ENCODE results near the gene CGNL1. TPM values are rescaled to one million over a fixed set of nuclear protein-coding genes. Genes with fewer than 3 reads are reported as not detected.
A peak's percentile ranks its signal among the peaks of the same experiment; 100 is the strongest.

The CGNL1 gene
- total RNA-seq, 2 donors from 2014 or later, result 82.6 to 98.0 TPM

DNA sequence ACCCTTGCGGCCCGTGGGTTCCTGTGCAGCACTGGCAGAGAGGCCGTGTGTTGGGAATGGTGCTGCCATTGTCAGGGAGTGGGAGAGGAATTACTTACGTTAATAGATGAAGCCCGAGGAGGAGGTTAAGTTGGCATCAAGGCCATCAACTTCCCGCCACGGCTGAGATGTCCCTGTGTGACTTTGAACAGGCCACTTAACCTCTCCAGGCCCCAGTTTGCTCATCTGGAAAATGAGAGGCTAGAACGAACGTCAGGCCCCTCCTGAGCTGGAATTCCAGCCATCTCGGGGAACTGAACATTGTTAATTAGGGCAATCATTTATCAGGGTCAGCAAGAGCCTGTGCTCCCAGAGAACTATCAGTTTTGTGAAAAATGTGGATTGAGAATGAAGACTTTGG lies 124.0 kb downstream of the CGNL1 start:
- Mint-ChIP-seq H3K4me1 (peaks cover 85% of the 10 kb centered on the region), H3K27me3 (ENCODE audit: insufficient read depth) (no peaks in the 10 kb centered on the region), H3K27ac (peak overlapping the region; percentile 85), H3K9me3 (no peaks in the 10 kb centered on the region), H3K36me3 (ENCODE audit: low read depth) (peaks cover 15% of the 10 kb centered on the region), H3K4me3 (no peak overlapping the region)
- Histone ChIP-seq H3K9me3 (ENCODE audit: control insufficient read depth, low read length) (no peaks in the 10 kb centered on the region), H3K9ac (ENCODE audit: extremely low read depth, low read length, poor library complexity, severe bottlenecking) (no peak overlapping the region), H3K4me3 (ENCODE audit: low read length) (no peak overlapping the region), H3K27ac (ENCODE audit: low read depth, low read length) (no peak overlapping the region), H3K27me3 (ENCODE audit: control insufficient read depth, insufficient read depth, low read length, poor library complexity, severe bottlenecking) (no peaks in the 10 kb centered on the region), H3K4me1 (ENCODE audit: control insufficient read depth, insufficient read depth, low read length) (peaks cover 48% of the 10 kb centered on the region), H3K36me3 (ENCODE audit: control insufficient read depth, insufficient read depth, low read length) (peaks cover 5% of the 10 kb centered on the region)
- no peak for TF ChIP-seq CTCF (conservative IDR thresholded peaks at IDR 0.05)
- WGBS, 2 experiments (ENCODE audit: insufficient coverage in 1 of 2, insufficient read length in 1 of 2), result 77 to 81% methylated on average over 7 to 10 of the region's 10 CpGs
- peak; percentile 44 for DNase-seq

- Histone ChIP-seq H3K9me3 (ENCODE audit: control insufficient read depth, low read length) (no peaks in the 10 kb centered on the region), H3K9ac (ENCODE audit: extremely low read depth, low read length, poor library complexity, severe bottlenecking) (peak overlapping the region; percentile 17), H3K27ac (ENCODE audit: low read depth, low read length) (no peak overlapping the region), H3K27me3 (ENCODE audit: control insufficient read depth, insufficient read depth, low read length, poor library complexity, severe bottlenecking) (no peaks in the 10 kb centered on the region), H3K4me3 (ENCODE audit: low read length) (peak overlapping the region; percentile 0), H3K4me1 (ENCODE audit: control insufficient read depth, insufficient read depth, low read length) (peaks cover 46% of the 10 kb centered on the region), H3K36me3 (ENCODE audit: control insufficient read depth, insufficient read depth, low read length) (peaks cover 5% of the 10 kb centered on the region)
- Mint-ChIP-seq H3K27me3 (ENCODE audit: insufficient read depth) (no peaks in the 10 kb centered on the region), H3K9me3 (no peaks in the 10 kb centered on the region), H3K4me1 (peaks cover 84% of the 10 kb centered on the region), H3K4me3 (no peak overlapping the region), H3K36me3 (ENCODE audit: low read depth) (peaks cover 15% of the 10 kb centered on the region), H3K27ac (peak overlapping the region; percentile 85)
- DNase-seq, result peak; percentile 12
- no peak for TF ChIP-seq CTCF (conservative IDR thresholded peaks at IDR 0.05)
- WGBS, 2 experiments (ENCODE audit: insufficient coverage in 1 of 2, insufficient read length in 1 of 2), result 95 to 100% methylated on average over 2 to 6 of the region's 6 CpGs
These were observed 124.8 kb downstream of the CGNL1 start for GRCh38 chr15:57500979-57501576.

- Mint-ChIP-seq H3K9me3 (no peaks in the 10 kb centered on the region), H3K4me1 (peaks cover 78% of the 10 kb centered on the region), H3K36me3 (ENCODE audit: low read depth) (peaks cover 15% of the 10 kb centered on the region), H3K4me3 (no peak overlapping the region), H3K27me3 (ENCODE audit: insufficient read depth) (no peaks in the 10 kb centered on the region), H3K27ac (peak overlapping the region; percentile 85)
- no peak for TF ChIP-seq CTCF (conservative IDR thresholded peaks at IDR 0.05)
- Histone ChIP-seq H3K4me3 (ENCODE audit: low read length) (peak overlapping the region; percentile 23), H3K9me3 (ENCODE audit: control insufficient read depth, low read length) (no peaks in the 10 kb centered on the region), H3K4me1 (ENCODE audit: control insufficient read depth, insufficient read depth, low read length) (peaks cover 36% of the 10 kb centered on the region), H3K9ac (ENCODE audit: extremely low read depth, low read length, poor library complexity, severe bottlenecking) (peak overlapping the region; percentile 34), H3K27me3 (ENCODE audit: control insufficient read depth, insufficient read depth, low read length, poor library complexity, severe bottlenecking) (no peaks in the 10 kb centered on the region), H3K27ac (ENCODE audit: low read depth, low read length) (peak overlapping the region; percentile 68), H3K36me3 (ENCODE audit: control insufficient read depth, insufficient read depth, low read length) (peaks cover 5% of the 10 kb centered on the region)
- 9 to 44% methylated on average over 2 of the region's 2 CpGs for WGBS, 2 experiments (ENCODE audit: insufficient coverage in 1 of 2, insufficient read length in 1 of 2)
- peak; percentile 80 for DNase-seq
These were observed 125.8 kb downstream of the CGNL1 start for GRCh38 chr15:57502116-57502515.

All from endodermal cell (in vitro differentiated cells).